Type B pancreatic cell (in vitro differentiated cells): ENCODE results near the gene GARIN1A. TPM values are rescaled to one million over a fixed set of nuclear protein-coding genes. Genes with fewer than 3 reads are reported as not detected.
"Not testable (repeated sequence)": the region's sequence is repeated elsewhere in the genome, so short reads cannot be mapped to it uniquely, and the experiment has no call there.

ENCODE experiments used
- DNase-seq: peaks from one replicate; pipeline ENCODE4 v3.0.0; 2021; ENCODE audit warnings: mixed read lengths; ENCODE audit not compliant: unreplicated experiment; ENCODE audit errors: extremely low spot score
- H3K27ac Mint-ChIP-seq: 2 replicates; pipeline ENCODE4 v1.8.0; 2021; ENCODE audit warnings: mild to moderate bottlenecking, mixed read lengths
- H3K27me3 Mint-ChIP-seq: 2 replicates; pipeline ENCODE4 v1.8.0; 2021; ENCODE audit warnings: mixed read lengths
- H3K36me3 Mint-ChIP-seq: 2 replicates; pipeline ENCODE4 v1.8.0; 2021; ENCODE audit warnings: mixed read lengths
- H3K4me1 Mint-ChIP-seq: one replicate; pipeline ENCODE4 v1.8.0; 2021; ENCODE audit warnings: mixed read lengths; ENCODE audit not compliant: unreplicated experiment
- H3K4me3 Mint-ChIP-seq: 2 replicates; pipeline ENCODE4 v1.8.0; 2021; ENCODE audit warnings: mild to moderate bottlenecking, mixed read lengths
- H3K9me3 Mint-ChIP-seq: 2 replicates; pipeline ENCODE4 v1.8.0; 2021; ENCODE audit warnings: mixed read lengths
- total RNA-seq: library from RNA; stranded (reverse); gene quantifications from 2 replicates; pipeline ENCODE4 v1.2.1, GENCODE V29; 2021; ENCODE audit warnings: low replicate concordance
- TF ChIP-seq, protein P1 (sequence below): fragments of 200-600 bp; sonication (generic); conservative IDR thresholded peaks from 2 replicates; pipeline ENCODE4 v1.5.0; 2021; ENCODE audit warnings: antibody characterized with exemption, mild to moderate bottlenecking

GARIN1A gene
- total RNA-seq, 1 donor from 2014 or later = 2.4 TPM

DNA sequence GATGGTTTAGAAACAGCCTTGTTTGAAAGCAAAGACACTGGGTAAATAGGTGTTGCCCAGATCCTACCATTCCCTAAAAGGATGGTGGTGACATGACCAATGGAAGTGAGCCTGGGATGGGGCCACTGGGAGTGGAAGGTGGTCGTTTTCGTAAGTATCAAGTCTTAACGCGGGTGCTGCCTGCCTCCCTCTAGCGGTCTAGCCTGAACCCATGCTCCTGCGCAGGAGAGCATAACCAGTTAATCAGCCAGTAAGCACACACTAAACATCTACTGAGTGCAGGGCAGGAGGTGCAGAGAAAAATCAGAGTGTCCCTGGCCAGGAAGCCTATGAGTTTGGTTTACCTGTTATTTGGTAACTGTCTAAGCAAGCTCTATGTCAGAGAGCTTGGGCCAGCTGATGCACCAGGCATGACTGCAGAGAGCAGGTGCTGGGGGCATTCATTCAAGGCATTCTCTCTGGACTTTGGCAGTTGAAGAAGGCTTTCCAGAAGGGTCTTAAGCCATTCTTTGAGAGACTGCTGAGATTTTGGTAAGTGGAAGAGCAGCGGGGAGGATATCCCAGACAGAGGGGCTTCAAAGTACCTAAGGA, 930 bp downstream of the GARIN1A start:
- Mint-ChIP-seq H3K36me3 (no peaks in the 10 kb centered on the region), H3K27me3 (peaks cover 6% of the 10 kb centered on the region), H3K27ac (peak overlapping the region; percentile 42), H3K9me3 (no peaks in the 10 kb centered on the region), H3K4me3 (no peak overlapping the region), H3K4me1 (no peaks in the 10 kb centered on the region)
- no peak for DNase-seq
- TF ChIP-seq, protein P1, sequence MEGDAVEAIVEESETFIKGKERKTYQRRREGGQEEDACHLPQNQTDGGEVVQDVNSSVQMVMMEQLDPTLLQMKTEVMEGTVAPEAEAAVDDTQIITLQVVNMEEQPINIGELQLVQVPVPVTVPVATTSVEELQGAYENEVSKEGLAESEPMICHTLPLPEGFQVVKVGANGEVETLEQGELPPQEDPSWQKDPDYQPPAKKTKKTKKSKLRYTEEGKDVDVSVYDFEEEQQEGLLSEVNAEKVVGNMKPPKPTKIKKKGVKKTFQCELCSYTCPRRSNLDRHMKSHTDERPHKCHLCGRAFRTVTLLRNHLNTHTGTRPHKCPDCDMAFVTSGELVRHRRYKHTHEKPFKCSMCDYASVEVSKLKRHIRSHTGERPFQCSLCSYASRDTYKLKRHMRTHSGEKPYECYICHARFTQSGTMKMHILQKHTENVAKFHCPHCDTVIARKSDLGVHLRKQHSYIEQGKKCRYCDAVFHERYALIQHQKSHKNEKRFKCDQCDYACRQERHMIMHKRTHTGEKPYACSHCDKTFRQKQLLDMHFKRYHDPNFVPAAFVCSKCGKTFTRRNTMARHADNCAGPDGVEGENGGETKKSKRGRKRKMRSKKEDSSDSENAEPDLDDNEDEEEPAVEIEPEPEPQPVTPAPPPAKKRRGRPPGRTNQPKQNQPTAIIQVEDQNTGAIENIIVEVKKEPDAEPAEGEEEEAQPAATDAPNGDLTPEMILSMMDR = peak; percentile 69

DNA sequence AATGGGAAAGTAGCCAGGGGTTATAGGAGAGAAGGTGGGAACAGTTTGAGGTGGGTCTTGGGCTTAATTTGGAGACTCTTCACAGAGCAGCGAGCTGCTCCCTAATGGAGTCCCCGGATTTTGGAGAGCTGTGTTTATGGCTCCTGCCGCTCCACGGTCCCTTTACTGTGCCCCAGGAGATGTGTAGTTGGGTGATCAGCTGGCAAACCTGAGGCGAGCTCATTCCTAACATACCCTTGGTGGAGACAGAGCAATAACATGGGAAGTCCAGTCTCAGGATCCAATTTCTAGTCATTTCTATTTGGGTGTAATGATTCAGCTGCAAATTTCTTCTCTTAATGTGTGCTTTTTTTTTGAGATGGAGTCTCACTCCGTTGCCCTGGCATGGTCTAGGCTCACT, 1.5 kb downstream of the GARIN1A start:
- TF ChIP-seq, protein P1 = no peak
- DNase-seq = no peak
- Mint-ChIP-seq H3K4me1 (no peaks in the 10 kb centered on the region), H3K27me3 (peaks cover 6% of the 10 kb centered on the region), H3K9me3 (no peaks in the 10 kb centered on the region), H3K4me3 (no peak overlapping the region), H3K36me3 (no peaks in the 10 kb centered on the region), H3K27ac (no peak overlapping the region)

DNA sequence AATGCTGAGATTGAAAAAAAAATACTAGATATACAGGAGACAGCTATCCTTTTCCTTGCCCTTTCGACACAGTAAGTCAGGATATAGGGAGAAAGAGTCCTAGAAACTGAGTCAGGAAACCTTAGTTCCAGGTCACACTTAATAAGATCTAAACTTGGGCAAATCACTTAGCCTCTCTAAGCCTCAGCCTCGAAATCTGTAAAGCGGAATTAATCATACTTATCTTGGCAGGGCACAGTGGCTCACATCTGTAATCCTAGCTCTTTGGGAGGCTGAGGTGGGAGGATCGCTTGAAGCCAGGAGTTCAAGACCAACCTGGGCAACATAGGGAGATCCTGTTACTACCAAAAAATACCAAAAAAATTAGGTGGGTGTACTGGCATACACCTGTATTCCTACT, 4.6 kb downstream of the GARIN1A start:
- no peaks in the 10 kb centered on the region for H3K9me3 Mint-ChIP-seq
- DNase-seq = no peak

DNA sequence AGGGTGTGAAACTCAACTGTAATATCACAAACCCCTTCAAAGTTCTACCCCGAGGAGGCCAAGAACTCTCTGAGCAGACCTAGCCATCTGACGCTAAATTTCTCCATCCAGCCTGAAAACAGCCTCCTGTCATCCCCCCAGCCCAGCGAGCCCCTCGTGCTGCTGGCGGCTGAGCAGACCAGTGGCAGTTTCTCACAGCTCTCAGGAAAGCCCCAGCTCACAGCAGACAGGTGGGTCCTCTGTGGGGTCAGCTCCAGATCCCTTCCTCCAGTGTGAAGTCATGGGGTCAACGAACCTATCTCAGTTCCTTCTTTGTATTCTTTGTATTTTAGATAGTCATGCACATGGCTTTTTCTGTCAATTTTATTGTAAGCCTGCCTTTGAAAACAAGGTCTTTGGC, 7.8 kb downstream of the GARIN1A start:
- TF ChIP-seq, protein P1 = no peak
- no peaks in the 10 kb centered on the region for H3K9me3 Mint-ChIP-seq
- no peaks in the 10 kb centered on the region for H3K27me3 Mint-ChIP-seq
- DNase-seq = no peak
- peaks cover 12% of the 10 kb centered on the region for H3K36me3 Mint-ChIP-seq
- peaks cover 6% of the 10 kb centered on the region for H3K4me1 Mint-ChIP-seq
- H3K27ac Mint-ChIP-seq = no peak overlapping the region
- H3K4me3 Mint-ChIP-seq = no peak overlapping the region

More for the DNA sequence above, 4.6 kb downstream of the GARIN1A start:
- Mint-ChIP-seq H3K27ac (no peak overlapping the region), H3K36me3 (no peaks in the 10 kb centered on the region), H3K4me3 (no peak overlapping the region), H3K27me3 (peaks cover 6% of the 10 kb centered on the region), H3K4me1 (no peaks in the 10 kb centered on the region)
- TF ChIP-seq, protein P1 = no peak

DNA sequence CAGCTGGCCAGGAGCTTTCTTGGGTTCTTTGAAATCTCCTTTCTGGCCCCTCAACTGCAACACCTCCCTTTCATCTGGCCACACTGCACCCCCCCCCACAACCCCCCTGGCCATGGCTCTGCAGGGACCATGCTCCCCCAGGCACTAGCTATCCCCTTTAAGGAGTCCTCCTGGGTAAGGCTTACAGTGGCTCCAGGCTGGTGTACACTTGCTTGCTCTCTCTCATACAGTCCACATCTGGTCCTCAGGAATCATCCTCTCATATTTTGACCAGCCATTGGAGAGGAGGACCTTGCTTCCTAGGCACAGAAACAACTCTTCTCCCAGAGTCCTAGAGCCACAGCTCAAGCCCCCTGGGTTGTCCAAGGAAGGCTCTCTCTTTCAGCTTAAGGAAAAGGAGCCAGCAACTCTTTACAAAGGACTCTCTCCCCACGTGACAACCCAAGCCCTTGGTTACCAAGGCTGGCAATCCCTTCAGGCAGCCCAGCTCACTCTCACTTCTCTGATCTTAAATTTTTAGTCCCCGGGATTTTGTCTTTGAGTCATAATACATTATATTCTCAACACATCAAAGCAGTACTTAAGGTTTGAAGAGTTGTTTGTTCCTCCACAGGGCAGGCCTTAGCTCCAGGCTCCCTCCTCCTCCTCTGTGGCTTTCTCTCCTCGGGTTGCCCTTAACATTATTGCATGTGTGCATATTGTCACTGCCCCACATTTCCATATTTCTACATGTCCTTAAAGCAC, 9.9 kb downstream of the GARIN1A start:
- TF ChIP-seq, protein P1 = no peak
- peaks cover 15% of the 10 kb centered on the region for H3K36me3 Mint-ChIP-seq
- no peak overlapping the region for H3K27ac Mint-ChIP-seq
- H3K27me3 Mint-ChIP-seq = no peaks in the 10 kb centered on the region
- no peak overlapping the region for H3K4me3 Mint-ChIP-seq
- peaks cover 6% of the 10 kb centered on the region for H3K4me1 Mint-ChIP-seq
- no peak for DNase-seq
- H3K9me3 Mint-ChIP-seq = no peaks in the 10 kb centered on the region

DNA sequence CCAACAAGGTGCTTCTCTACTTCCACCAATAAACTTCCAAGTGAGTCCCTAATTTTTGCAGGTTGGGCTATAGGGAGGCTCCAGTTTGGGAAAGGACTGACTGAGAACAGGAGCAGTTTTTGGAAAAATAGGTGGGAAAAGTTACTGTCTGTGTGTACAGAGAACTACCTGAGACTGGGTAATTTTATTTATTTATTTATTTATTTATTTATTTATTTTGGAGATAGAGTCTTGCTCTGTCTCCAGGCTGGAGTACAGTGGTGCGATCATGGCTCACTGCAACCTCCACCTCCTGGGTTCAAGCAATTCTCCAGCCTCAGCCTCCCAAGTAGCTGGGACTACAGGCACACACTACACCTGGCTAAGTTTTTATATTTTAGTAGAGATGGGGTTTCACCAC, 11.2 kb downstream of the GARIN1A start:
- not testable (repeated sequence) for H3K9me3 Mint-ChIP-seq, H3K27me3 Mint-ChIP-seq, H3K4me1 Mint-ChIP-seq, H3K4me3 Mint-ChIP-seq, H3K27ac Mint-ChIP-seq, DNase-seq
- peaks cover 18% of the 10 kb centered on the region for H3K36me3 Mint-ChIP-seq

DNA sequence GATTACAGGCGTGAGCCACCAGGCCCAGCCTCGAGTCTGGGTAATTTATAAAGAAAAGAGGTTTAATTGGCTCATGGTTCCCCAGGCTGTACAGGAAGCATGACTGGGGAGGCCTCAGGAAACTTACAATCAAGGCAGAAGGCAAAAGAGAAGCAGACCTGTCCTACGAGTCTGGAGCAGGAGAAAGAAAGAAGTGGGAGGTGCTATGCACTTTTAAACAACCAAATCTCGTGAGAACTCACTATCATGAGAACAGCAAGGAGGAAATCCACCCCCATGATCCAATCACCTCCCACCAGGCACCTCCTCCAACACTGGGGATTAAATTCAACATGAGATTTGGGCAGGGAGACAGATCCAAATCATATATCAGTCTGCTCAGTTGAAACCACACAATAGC, 11.6 kb downstream of the GARIN1A start:
- peaks cover 18% of the 10 kb centered on the region for H3K36me3 Mint-ChIP-seq
- not testable (repeated sequence) for H3K27me3 Mint-ChIP-seq, H3K9me3 Mint-ChIP-seq, H3K4me1 Mint-ChIP-seq, DNase-seq, H3K4me3 Mint-ChIP-seq, H3K27ac Mint-ChIP-seq
